Fibroblast of villous mesenchyme (primary cell): ENCODE results near the gene STOX2. TPM values are rescaled to one million over a fixed set of nuclear protein-coding genes. Genes with fewer than 3 reads are reported as not detected.
"Not testable (repeated sequence)": the region's sequence is repeated elsewhere in the genome, so short reads cannot be mapped to it uniquely, and the experiment has no call there.

Experiments used
- DNase-seq: peaks from one replicate; pipeline ENCODE4 v3.0.0-alpha.2; 2010; ENCODE audit warnings: low read depth
- H3K4me3 ChIP-seq: 2 replicates; pipeline ENCODE4 v1.5.1; 2011; ENCODE audit warnings: low read depth, mild to moderate bottlenecking, low read length
- total RNA-seq: library from RNA; depleted of rRNA; stranded (reverse); fragments of >200 nt; gene quantifications from 2 replicates; pipeline ENCODE4 v1.2.3, GENCODE V29; 2012
- TF ChIP-seq, protein P1 (sequence below): IDR thresholded peaks from 2 replicates; pipeline ENCODE4 v1.5.1; 2012; ENCODE audit warnings: low read depth, mild to moderate bottlenecking, low read length; ENCODE audit not compliant: insufficient read depth

Gene STOX2
- total RNA-seq, 1 donor, result 0.43 TPM

DNA sequence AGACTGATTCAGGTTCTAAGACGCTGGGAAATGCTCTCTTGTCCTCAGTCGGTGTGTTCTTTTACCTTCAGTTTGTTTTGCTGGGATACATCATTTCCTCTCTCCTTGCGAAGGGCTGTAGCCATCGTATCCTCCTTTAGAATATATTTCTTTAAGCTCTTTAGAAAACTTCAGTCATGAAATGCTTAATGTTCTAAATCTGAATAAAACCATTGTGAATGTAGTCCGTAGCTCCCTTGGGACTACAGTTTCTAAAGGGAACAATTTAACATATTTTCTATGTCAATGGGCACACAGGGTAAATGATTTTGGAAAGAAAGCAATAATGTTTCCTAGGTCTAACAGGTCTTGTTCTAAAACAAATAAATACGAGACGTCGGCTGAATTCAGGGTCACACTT, 40.6 kb downstream of the STOX2 start:
- TF ChIP-seq, protein P1, sequence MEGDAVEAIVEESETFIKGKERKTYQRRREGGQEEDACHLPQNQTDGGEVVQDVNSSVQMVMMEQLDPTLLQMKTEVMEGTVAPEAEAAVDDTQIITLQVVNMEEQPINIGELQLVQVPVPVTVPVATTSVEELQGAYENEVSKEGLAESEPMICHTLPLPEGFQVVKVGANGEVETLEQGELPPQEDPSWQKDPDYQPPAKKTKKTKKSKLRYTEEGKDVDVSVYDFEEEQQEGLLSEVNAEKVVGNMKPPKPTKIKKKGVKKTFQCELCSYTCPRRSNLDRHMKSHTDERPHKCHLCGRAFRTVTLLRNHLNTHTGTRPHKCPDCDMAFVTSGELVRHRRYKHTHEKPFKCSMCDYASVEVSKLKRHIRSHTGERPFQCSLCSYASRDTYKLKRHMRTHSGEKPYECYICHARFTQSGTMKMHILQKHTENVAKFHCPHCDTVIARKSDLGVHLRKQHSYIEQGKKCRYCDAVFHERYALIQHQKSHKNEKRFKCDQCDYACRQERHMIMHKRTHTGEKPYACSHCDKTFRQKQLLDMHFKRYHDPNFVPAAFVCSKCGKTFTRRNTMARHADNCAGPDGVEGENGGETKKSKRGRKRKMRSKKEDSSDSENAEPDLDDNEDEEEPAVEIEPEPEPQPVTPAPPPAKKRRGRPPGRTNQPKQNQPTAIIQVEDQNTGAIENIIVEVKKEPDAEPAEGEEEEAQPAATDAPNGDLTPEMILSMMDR, result no peak
- no peak overlapping the region for H3K4me3 ChIP-seq
- DNase-seq, result no peak

DNA sequence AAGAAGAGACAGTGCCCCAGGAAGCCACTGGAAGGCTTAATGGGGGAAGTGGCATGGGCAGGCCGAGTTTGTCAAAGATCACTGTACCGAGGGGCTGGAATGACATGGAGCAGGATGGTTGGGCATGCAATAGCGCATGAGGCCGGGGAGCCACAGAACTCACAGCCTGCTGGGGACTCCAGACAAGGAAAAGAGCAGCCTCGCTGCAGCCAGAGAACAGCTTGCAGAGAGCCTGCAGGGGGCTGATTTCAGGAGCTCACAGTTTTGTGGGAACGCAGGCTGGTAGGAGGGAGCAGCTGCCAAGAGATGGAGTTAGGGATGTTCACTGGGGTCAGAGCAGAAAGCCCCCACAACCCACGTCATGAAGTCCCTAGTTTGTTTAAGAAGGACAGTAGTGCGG, 45.4 kb downstream of the STOX2 start:
- TF ChIP-seq, protein P1, result no peak

DNA sequence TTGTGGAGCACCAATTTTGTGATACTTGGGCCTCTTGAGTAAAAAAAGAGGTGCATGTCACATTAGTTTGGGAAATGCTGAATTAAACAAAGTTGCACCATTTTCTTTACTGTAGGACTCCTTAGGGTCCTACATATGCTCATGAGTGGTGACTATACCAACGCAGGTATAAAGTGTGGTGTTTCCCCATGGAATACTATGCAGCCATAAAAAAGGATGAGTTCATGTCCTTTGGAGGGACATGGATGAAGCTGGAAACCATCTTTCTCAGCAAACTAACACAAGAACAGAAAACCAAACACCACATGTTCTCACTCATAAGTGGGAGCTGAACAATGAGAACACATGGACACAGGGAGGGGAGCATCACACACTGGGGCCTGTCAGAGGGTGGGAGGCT, 47.5 kb downstream of the STOX2 start:
- DNase-seq, H3K4me3 ChIP-seq: not testable (repeated sequence)

More for the DNA sequence above, 45.4 kb downstream of the STOX2 start:
- DNase-seq, result no peak
- no peak overlapping the region for H3K4me3 ChIP-seq

DNA sequence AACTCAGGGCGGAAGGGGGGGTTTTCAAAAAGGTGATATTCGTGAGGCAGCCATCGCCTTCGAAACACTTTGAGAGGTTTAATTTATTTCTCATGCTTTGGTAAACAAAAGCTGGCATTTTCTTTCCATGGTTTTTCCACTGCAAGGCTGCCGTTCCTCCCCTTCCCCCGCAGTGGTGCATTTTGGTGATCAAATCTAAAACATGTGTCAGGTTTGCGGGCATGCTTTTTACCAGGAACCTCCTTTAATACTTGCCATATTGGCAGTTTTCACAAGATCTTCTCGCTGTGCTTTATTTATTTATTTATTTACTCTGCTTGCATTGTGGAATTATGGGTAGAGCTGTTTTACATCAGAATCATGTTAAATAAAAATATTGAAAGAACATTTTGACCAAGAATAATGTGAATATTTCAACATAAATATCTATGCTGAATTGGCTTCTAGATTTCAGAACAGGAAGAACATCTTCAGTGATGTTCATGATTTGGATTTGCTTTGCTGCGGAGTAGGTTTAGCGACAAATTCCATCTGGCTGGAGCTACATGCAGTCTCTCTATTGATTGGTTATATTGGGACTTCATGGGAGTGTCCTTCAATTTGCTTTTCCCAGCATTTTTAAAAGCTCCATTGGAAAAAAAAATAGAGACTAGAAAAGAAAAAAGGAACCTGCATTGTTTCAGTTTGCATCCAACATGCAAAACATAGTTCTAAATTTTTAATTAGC, 54.4 kb downstream of the STOX2 start:
- DNase-seq, result no peak
- no peak overlapping the region for H3K4me3 ChIP-seq

DNA sequence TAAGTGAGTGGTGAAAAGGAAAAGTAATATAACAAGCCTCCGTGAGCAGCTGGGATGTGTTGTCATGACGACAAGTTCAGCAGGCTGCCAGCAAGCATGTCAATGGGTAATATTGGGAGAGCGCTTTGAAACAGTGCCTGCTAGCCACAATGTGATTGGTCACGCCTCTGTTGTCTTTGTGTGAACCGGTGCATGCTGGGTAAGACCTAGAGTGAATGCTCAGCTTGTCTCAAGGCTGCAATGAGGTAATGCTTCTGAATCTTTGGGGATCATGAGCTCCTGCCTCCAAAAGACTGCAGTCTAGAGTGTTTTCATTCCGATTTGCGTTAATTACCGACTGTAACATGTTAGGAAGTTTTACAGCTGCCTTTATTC, 54.9 kb downstream of the STOX2 start:
- H3K4me3 ChIP-seq, result no peak overlapping the region
- TF ChIP-seq, protein P1, result no peak
- DNase-seq, result no peak

More for the DNA sequence above, 54.4 kb downstream of the STOX2 start:
- TF ChIP-seq, protein P1, result no peak

DNA sequence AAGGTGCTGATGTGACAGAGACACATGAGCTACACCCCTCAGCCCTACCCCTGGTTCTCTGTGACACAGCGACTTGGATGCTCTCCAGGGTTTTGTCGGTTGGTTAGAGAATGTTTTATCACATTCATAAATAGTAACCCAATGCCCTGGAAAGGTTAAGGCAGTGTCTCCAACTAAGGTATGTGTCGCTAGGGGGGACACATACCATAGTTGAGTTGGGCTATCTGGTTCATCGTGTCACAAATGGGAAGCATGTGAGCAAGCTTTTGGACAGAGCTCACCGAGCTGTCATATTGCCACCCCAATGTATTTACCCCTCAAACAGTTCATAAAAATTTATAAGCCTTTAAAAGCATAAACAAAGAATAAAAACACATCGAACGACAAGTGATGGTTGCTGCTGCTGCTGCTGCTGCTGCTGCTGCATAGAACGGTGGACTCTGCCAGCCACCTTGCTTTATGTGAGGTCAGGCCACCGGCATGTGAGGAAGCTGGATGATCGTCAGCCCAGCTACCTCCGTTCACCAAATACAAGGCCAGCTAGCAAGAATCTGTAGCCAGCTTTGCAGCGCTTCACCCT, 55.9 kb downstream of the STOX2 start:
- no peak for DNase-seq
- TF ChIP-seq, protein P1, result no peak
- H3K4me3 ChIP-seq, result no peak overlapping the region

DNA sequence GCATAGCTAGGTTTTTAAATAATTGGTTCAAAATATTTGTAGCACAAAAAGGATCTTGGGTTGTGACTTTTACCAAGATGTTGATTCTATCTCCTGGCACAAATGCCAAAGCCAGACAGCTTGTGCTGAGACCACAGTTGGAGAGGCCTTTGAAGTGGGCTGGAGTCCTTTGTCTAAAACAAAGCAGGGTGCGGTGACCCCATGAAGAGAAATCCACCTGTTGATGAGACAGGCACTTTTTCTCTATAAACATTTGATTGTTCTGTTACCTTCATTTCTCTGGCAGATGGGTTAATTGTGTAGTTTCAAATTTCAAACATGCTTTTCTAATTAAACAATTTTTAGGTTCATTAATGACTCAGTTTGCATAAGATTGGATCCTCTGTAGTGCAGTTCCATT, 56.7 kb downstream of the STOX2 start:
- TF ChIP-seq, protein P1, result no peak
- H3K4me3 ChIP-seq, result no peak overlapping the region
- DNase-seq, result no peak
